H1 (cell line): ENCODE results near the gene KLF2. TPM values are rescaled to one million over a fixed set of nuclear protein-coding genes. Genes with fewer than 3 reads are reported as not detected.

Experiments
- KDM4A ChIP-seq: IDR thresholded peaks from one replicate; pipeline ENCODE4 v1.7.1; 2012; ENCODE audit warnings: low read depth, mild to moderate bottlenecking, moderate library complexity, low read length, inconsistent platforms; ENCODE audit not compliant: severe bottlenecking
- RBBP5 ChIP-seq: IDR thresholded peaks from 2 replicates; pipeline ENCODE4 v1.7.1; 2012; ENCODE audit warnings: low read depth, mild to moderate bottlenecking, inconsistent platforms, low read length, moderate library complexity, borderline replicate concordance
- ZNF274 ChIP-seq: IDR thresholded peaks from 2 replicates; pipeline ENCODE4 v1.7.0; 2012; ENCODE audit warnings: low read length, borderline replicate concordance; ENCODE audit errors: extremely low read depth
- polyA plus RNA-seq, 7 experiments: library from polyadenylated mRNA; depleted of rRNA in 3 of 7; stranded (reverse) in 5 of 7; unstranded in 2 of 7; fragments of >200 nt in 5 of 7; fragments of 200-250 nt in 2 of 7; gene quantifications; 1 replicate in 5 of 7; 2 replicates in 1 of 7; 4 replicates in 1 of 7; pipeline versions ENCODE4 v1.2.1 to v1.2.3, GENCODE V29; 2011 to 2013; ENCODE audit warnings: missing spikeins in 2 of 7, mixed read lengths in 2 of 7
- total RNA-seq: library from RNA; stranded (reverse); fragmentation: NEBNext Ultra II Directional; extraction: Animal tissue kit (Norgen Biotek cat#: 25700); gene quantifications from 2 replicates; pipeline ENCODE4 v1.2.1, GENCODE V29; 2021

The KLF2 gene
- total and polyA plus RNA-seq, 2 of the 8 experiments (the other 6 are each of a cell fraction or from before 2014, with no cell fraction given) = 0.19 to 0.33 TPM

DNA sequence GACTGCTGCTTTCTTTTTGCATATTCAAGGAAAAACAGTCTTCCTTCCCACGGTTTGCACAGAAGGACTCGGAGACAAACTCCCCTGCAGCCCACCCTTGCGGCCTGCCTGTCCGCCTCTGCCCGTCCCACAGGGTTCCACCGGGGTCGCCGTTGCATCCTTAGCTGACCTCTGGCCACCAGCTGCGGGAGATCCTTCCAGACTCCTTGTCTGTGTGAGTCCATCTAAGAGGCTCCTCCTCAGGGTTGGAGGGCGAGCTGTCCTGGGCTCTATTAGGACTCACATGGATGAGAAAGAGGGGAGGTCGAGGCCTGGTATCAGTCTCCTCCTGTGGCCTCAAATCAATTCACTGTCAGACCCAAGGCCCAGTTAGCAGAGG, 39.2 kb downstream of the KLF2 start (continued):
- TF ChIP-seq RBBP5 (no peak), KDM4A (no peak), ZNF274 (no peak)
